ENCODE data around the gene ABHD16A. TPM values are rescaled to one million over a fixed set of nuclear protein-coding genes. Genes with fewer than 3 reads are reported as not detected.

The ABHD16A gene
- total RNA-seq, 6 donors from 2014 or later, result 42.1 to 62.5 (median 51.6) TPM

DNA sequence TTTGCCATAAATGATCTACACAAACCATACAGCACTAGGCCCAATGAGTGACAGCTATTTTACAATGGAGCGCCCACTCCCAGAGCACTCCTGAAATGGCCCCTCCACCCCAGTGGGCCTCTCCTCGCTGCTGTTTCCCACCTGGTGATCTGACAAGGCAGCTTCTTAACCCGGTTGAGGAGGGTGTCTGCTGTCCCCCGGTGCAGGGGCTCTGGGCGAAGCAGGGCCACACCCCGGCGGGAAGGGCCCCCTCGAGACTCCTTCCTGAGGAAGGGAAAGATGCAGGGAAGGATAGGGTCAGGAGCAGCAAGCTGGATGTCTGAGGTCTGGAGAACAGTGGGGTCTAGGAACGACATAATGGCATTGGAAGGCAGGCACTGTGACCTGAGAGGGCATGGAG, 10.2 kb downstream of the ABHD16A start:
- H3K9me3 ChIP-seq, result no peaks in the 10 kb centered on the region
- H3K27me3 ChIP-seq, result no peaks in the 10 kb centered on the region
- no peak overlapping the region for H3K4me3 ChIP-seq
- peaks cover 0 to 1% (median 0%) of the 10 kb centered on the region in 4 donors for H3K4me1 ChIP-seq
- TF ChIP-seq, protein P1, sequence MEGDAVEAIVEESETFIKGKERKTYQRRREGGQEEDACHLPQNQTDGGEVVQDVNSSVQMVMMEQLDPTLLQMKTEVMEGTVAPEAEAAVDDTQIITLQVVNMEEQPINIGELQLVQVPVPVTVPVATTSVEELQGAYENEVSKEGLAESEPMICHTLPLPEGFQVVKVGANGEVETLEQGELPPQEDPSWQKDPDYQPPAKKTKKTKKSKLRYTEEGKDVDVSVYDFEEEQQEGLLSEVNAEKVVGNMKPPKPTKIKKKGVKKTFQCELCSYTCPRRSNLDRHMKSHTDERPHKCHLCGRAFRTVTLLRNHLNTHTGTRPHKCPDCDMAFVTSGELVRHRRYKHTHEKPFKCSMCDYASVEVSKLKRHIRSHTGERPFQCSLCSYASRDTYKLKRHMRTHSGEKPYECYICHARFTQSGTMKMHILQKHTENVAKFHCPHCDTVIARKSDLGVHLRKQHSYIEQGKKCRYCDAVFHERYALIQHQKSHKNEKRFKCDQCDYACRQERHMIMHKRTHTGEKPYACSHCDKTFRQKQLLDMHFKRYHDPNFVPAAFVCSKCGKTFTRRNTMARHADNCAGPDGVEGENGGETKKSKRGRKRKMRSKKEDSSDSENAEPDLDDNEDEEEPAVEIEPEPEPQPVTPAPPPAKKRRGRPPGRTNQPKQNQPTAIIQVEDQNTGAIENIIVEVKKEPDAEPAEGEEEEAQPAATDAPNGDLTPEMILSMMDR (IDR thresholded peaks at IDR 0.05), result no peak
- TF ChIP-seq POLR2AphosphoS5 (IDR thresholded peaks at IDR 0.05), result no peak
- no peak for TF ChIP-seq EP300 (IDR thresholded peaks at IDR 0.05)
- H3K36me3 ChIP-seq, result peaks cover 21 to 95% (median 80%) of the 10 kb centered on the region in 4 donors
- ATAC-seq (ENCODE audit: low FRiP score in 2 of 2) (no peak), DNase-seq (no peak)
- 84 to 93% methylated on average over 9 of the region's 9 CpGs for WGBS, 2 donors
- no peak overlapping the region for H3K27ac ChIP-seq

DNA sequence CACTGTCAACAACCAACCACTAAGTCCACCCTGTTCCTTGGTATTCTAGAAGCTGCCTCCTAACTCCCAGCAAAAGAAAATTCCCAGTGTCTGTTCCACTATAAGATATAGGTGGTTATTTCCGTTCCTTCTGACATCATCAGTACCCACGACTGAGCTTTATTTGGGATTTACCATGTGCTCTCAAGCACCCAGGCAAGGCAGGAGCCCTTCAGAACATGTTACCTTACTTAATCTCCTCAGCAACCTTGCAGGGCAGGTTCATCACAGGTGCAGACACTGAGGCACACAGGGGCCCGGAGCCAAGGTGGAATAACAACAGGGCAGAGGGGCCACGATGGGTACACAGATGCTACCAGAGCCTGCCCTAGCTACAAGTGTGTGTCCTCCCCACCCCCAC, 10.8 kb downstream of the ABHD16A start:
- Histone ChIP-seq H3K27me3 (no peaks in the 10 kb centered on the region), H3K27ac (no peak overlapping the region), H3K4me1 (no peaks in the 10 kb centered on the region), H3K36me3 (peaks cover 21 to 97% (median 84%) of the 10 kb centered on the region in 4 donors), H3K9me3 (no peaks in the 10 kb centered on the region), H3K4me3 (no peak overlapping the region)
- DNase-seq, result no peak
- 91 to 95% methylated on average over 4 of the region's 4 CpGs for WGBS, 2 donors
- ATAC-seq (ENCODE audit: low FRiP score in 2 of 2), result no peak
- no peak for TF ChIP-seq POLR2A (IDR thresholded peaks at IDR 0.05)
- TF ChIP-seq, protein P1 (IDR thresholded peaks at IDR 0.05), result no peak
- TF ChIP-seq POLR2AphosphoS5 (IDR thresholded peaks at IDR 0.05), result no peak
- TF ChIP-seq EP300 (IDR thresholded peaks at IDR 0.05), result no peak

DNA sequence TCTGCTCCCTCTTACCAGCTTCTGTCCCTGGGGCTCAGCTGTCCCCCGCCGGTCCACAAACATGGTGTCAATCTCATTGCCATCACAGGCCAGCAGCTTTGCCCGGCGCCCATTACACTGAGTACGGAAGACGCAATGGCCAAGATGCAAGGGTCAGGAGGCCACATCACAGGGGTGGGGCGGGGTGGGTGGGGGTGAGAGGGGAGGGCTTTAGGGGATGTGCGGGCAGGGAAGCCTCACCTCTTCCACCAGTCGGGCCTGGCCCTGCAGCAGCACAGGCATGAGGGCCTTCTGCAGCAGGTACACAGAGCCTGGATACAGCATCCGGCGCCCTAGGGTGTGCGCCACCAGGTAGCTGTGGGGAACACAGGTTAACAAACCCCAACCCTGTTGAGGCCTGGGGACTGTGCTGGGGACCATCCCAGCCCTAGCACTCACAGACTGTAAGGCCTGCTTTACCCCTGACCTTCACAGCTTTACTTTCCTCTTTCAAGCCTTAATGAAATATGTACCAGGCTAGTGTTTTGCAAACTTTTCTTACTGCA, 11.5 kb downstream of the ABHD16A start:
- Histone ChIP-seq H3K4me1 (no peaks in the 10 kb centered on the region), H3K27me3 (no peaks in the 10 kb centered on the region), H3K27ac (no peak overlapping the region), H3K4me3 (no peak overlapping the region), H3K36me3 (peaks cover 21 to 99% (median 88%) of the 10 kb centered on the region in 4 donors), H3K9me3 (no peaks in the 10 kb centered on the region)
- WGBS, 2 donors, result 97 to 98% methylated on average over 10 to 12 of the region's 12 CpGs
- TF ChIP-seq, protein P1 (IDR thresholded peaks at IDR 0.05), result no peak
- TF ChIP-seq EP300 (IDR thresholded peaks at IDR 0.05) (no peak), POLR2A (IDR thresholded peaks at IDR 0.05) (no peak), POLR2AphosphoS5 (IDR thresholded peaks at IDR 0.05) (no peak)
- DNase-seq (no peak), ATAC-seq (ENCODE audit: low FRiP score in 2 of 2) (no peak)

DNA sequence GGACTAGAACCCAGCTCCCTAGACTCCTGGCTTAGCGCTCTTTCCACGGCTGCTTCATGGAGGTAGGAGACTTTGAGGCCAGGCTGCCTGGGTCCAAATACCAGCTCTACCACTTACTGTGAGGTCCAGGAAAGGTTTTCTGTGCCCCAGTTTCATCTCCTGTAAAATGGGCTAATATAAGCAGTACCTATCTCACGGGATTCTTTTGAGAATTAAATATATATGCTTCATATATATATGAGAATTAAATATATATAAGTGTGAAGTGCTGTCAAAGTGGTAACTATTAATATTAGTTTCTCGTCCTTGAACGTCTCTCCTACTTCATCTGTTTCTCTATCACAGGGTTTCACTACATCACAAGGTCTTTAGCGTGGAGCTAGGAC, 12.1 kb downstream of the ABHD16A start:
- no peak for TF ChIP-seq EP300 (IDR thresholded peaks at IDR 0.05)
- no peak for TF ChIP-seq POLR2AphosphoS5 (IDR thresholded peaks at IDR 0.05)
- TF ChIP-seq, protein P1 (IDR thresholded peaks at IDR 0.05), result no peak
- TF ChIP-seq POLR2A (IDR thresholded peaks at IDR 0.05), result no peak
- H3K9me3 ChIP-seq, result no peaks in the 10 kb centered on the region
- H3K36me3 ChIP-seq, result peaks cover 21 to 99% (median 90%) of the 10 kb centered on the region in 4 donors
- H3K27me3 ChIP-seq, result no peaks in the 10 kb centered on the region
- 87 to 90% methylated on average over 6 of the region's 6 CpGs for WGBS, 2 donors
- ATAC-seq (ENCODE audit: low FRiP score in 2 of 2) (no peak), DNase-seq (no peak)
- H3K27ac ChIP-seq, result peak overlapping the region in 1 of 4 donors; percentile 10
- no peak overlapping the region for H3K4me3 ChIP-seq
- no peaks in the 10 kb centered on the region for H3K4me1 ChIP-seq

Measured in upper lobe of left lung (tissue), 6 donors.